HepG2 (cell line): ENCODE data around the gene TM4SF18. TPM values are rescaled to one million over a fixed set of nuclear protein-coding genes. Genes with fewer than 3 reads are reported as not detected.

ENCODE experiments used
- AFF4 ChIP-seq: sonication (generic); formaldehyde crosslinking; IDR thresholded peaks from 2 replicates; pipeline ENCODE4 v1.4.0; 2020; ENCODE audit warnings: missing genetic modification reagents
- CEBPG ChIP-seq: IDR thresholded peaks from 2 replicates; pipeline ENCODE4 v1.6.1; 2016
- CHCHD3 ChIP-seq: sonication (generic); formaldehyde crosslinking; IDR thresholded peaks from 2 replicates; pipeline ENCODE4 v1.8.0; 2022; ENCODE audit warnings: mild to moderate bottlenecking, missing genetic modification reagents, moderate library complexity
- HES4 ChIP-seq: sonication (generic); formaldehyde crosslinking; IDR thresholded peaks from 2 replicates; pipeline ENCODE4 v1.9.0; 2021; ENCODE audit warnings: mild to moderate bottlenecking, missing genetic modification reagents, borderline replicate concordance
- KAT8 ChIP-seq: IDR thresholded peaks from 2 replicates; pipeline ENCODE4 v1.6.1; 2016; ENCODE audit warnings: missing genetic modification reagents, missing compliant biosample characterization
- RBFOX2 ChIP-seq: fragments of 200-400 bp; formaldehyde crosslinking; IDR thresholded peaks from 2 replicates; pipeline ENCODE4 v1.6.1; 2017; ENCODE audit warnings: low read depth, mild to moderate bottlenecking, low read length
- SOX6 ChIP-seq, 2 experiments: fragments of 450-650 bp in 1 of 2; sonication (generic) in 1 of 2; formaldehyde crosslinking in 1 of 2; IDR thresholded peaks; 2 replicates each; pipeline versions ENCODE4 v1.4.0 to v1.6.1; 2017 to 2020; ENCODE audit warnings: antibody characterized with exemption in 1 of 2, mild to moderate bottlenecking in 1 of 2, missing genetic modification reagents in 1 of 2
- ZFYVE20 ChIP-seq: sonication (generic); formaldehyde crosslinking; IDR thresholded peaks from 2 replicates; pipeline ENCODE4 v1.8.0; 2023; ENCODE audit warnings: low read depth, mild to moderate bottlenecking, moderate library complexity, missing genetic modification reagents, borderline replicate concordance
- ZNF160 ChIP-seq: sonication (generic); formaldehyde crosslinking; IDR thresholded peaks from 2 replicates; pipeline ENCODE4 v1.8.0; 2022; ENCODE audit warnings: mild to moderate bottlenecking, inconsistent platforms, missing genetic modification reagents
- ZNF24 ChIP-seq: fragments of 450-650 bp; IDR thresholded peaks from 2 replicates; pipeline ENCODE4 v1.6.1; 2017; ENCODE audit warnings: antibody characterized with exemption, mild to moderate bottlenecking
- ZNF296 ChIP-seq: sonication (generic); formaldehyde crosslinking; conservative IDR thresholded peaks from 2 replicates; pipeline ENCODE4 v1.5.0; 2020; ENCODE audit warnings: mild to moderate bottlenecking, missing genetic modification reagents
- ZNF501 ChIP-seq: sonication (generic); formaldehyde crosslinking; IDR thresholded peaks from 2 replicates; pipeline ENCODE4 v1.5.1; 2020; ENCODE audit warnings: mild to moderate bottlenecking, moderate library complexity, missing genetic modification reagents
- ZNF660 ChIP-seq: sonication (generic); formaldehyde crosslinking; IDR thresholded peaks from 2 replicates; pipeline ENCODE4 v1.5.1; 2020; ENCODE audit warnings: mild to moderate bottlenecking, low read depth, missing genetic modification reagents, borderline replicate concordance
- ZNF703 ChIP-seq: sonication (generic); formaldehyde crosslinking; IDR thresholded peaks from 2 replicates; pipeline ENCODE4 v1.5.1; 2020; ENCODE audit warnings: missing genetic modification reagents, mild to moderate bottlenecking, moderate library complexity, borderline replicate concordance
- ZNF761 ChIP-seq: sonication (generic); formaldehyde crosslinking; conservative IDR thresholded peaks from 2 replicates; pipeline ENCODE4 v1.4.0; 2020; ENCODE audit warnings: mild to moderate bottlenecking, missing genetic modification reagents
- ZXDC ChIP-seq: sonication (generic); formaldehyde crosslinking; IDR thresholded peaks from 2 replicates; pipeline ENCODE4 v1.5.0; 2020; ENCODE audit warnings: mild to moderate bottlenecking, missing genetic modification reagents
- polyA plus RNA-seq, 8 experiments: library from polyadenylated mRNA; depleted of rRNA in 3 of 8; stranded (reverse) in 7 of 8; unstranded in 1 of 8; fragments of >200 nt; fragmentation: Illumina TruSeq in 4 of 8; extraction: Trizol in 4 of 8; gene quantifications; 2 replicates each; pipeline versions ENCODE4 v1.2.1 to v1.2.3, GENCODE V29; 2011 to 2016; ENCODE audit warnings: low read depth in 4 of 8, missing spikeins in 1 of 8, mixed read lengths in 1 of 8; ENCODE audit not compliant: insufficient read depth in 1 of 8
- total RNA-seq, 5 experiments: library from RNA; depleted of rRNA; stranded (reverse); fragments of >200 nt; fragmentation: Illumina TruSeq; extraction: Trizol; gene quantifications; 2 replicates each; pipeline ENCODE4 v1.2.3, GENCODE V29; 2016; ENCODE audit warnings: low read depth in 1 of 5
- TF ChIP-seq, protein P1 (sequence below): sonication (generic); formaldehyde crosslinking; IDR thresholded peaks from 2 replicates; pipeline ENCODE4 v1.4.0; 2020; ENCODE audit warnings: mild to moderate bottlenecking, missing genetic modification reagents, borderline replicate concordance

The TM4SF18 gene
- total and polyA plus RNA-seq, 2 of the 13 experiments (the other 11 are each of a cell fraction or from before 2014, with no cell fraction given), result 0.15 TPM; not detected in 1

GRCh38 chr3:149356044-149356592 lies 22.7 kb upstream of the TM4SF18 start (continued):
- TF ChIP-seq AFF4 (no peak), ZNF703 (no peak), ZFYVE20 (CRISPR knock-in tag) (no peak), CHCHD3 (no peak), ZNF501 (CRISPR knock-in tag) (no peak), SOX6 (IDR thresholded peaks at IDR 0.05) (no peak), SOX6 (CRISPR knock-in tag; IDR thresholded peaks at IDR 0.05) (peak; percentile 97), RBFOX2 (peak; percentile 39; the same call in 1 of the 2 replicates), ZNF761 (CRISPR knock-in tag) (no peak), ZXDC (CRISPR knock-in tag) (no peak), ZNF296 (no peak), CEBPG (CRISPR knock-in tag) (peak; percentile 69), ZNF24 (no peak; the same call in 1 of the 2 replicates), ZNF660 (CRISPR knock-in tag) (no peak), HES4 (CRISPR knock-in tag) (no peak), ZNF160 (CRISPR knock-in tag) (no peak), KAT8 (no peak; the same call in 1 of the 2 replicates)
- TF ChIP-seq, protein P1, sequence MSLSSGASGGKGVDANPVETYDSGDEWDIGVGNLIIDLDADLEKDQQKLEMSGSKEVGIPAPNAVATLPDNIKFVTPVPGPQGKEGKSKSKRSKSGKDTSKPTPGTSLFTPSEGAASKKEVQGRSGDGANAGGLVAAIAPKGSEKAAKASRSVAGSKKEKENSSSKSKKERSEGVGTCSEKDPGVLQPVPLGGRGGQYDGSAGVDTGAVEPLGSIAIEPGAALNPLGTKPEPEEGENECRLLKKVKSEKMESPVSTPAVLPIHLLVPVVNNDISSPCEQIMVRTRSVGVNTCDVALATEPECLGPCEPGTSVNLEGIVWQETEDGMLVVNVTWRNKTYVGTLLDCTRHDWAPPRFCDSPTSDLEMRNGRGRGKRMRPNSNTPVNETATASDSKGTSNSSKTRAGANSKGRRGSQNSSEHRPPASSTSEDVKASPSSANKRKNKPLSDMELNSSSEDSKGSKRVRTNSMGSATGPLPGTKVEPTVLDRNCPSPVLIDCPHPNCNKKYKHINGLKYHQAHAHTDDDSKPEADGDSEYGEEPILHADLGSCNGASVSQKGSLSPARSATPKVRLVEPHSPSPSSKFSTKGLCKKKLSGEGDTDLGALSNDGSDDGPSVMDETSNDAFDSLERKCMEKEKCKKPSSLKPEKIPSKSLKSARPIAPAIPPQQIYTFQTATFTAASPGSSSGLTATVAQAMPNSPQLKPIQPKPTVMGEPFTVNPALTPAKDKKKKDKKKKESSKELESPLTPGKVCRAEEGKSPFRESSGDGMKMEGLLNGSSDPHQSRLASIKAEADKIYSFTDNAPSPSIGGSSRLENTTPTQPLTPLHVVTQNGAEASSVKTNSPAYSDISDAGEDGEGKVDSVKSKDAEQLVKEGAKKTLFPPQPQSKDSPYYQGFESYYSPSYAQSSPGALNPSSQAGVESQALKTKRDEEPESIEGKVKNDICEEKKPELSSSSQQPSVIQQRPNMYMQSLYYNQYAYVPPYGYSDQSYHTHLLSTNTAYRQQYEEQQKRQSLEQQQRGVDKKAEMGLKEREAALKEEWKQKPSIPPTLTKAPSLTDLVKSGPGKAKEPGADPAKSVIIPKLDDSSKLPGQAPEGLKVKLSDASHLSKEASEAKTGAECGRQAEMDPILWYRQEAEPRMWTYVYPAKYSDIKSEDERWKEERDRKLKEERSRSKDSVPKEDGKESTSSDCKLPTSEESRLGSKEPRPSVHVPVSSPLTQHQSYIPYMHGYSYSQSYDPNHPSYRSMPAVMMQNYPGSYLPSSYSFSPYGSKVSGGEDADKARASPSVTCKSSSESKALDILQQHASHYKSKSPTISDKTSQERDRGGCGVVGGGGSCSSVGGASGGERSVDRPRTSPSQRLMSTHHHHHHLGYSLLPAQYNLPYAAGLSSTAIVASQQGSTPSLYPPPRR (CRISPR knock-in tag), result peak; percentile 86
